Prostate gland (tissue), 1 donor: Measurements from ENCODE around the gene STAB2.

ENCODE experiments used
- POLR2A ChIP-seq: fragments of 450-650 bp; IDR thresholded peaks from one replicate; pipeline ENCODE4 v1.6.1; 2016; ENCODE audit warnings: antibody characterized with exemption, mild to moderate bottlenecking
- POLR2AphosphoS5 ChIP-seq: sonication (generic); formaldehyde crosslinking; IDR thresholded peaks from one replicate; pipeline ENCODE4 v1.6.1; 2017; ENCODE audit warnings: antibody characterized with exemption

DNA sequence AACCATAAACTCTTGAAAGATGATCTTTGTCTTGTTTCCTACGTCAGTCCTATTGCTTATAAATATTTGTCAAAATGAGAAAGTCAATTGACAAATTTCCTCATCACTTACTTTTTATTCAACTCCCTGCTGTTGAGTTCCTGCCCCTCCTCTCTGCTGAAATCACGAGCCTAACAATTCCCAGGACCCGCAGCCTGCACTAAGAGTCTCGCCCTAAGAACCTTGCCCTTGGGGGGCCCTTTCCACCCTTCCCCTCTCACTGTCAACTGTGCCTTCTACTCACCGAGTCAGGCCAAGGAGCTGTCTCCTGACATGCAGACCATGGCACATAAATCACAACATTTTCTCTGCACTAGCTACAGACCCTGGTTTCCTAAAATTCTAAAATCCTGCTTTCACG, 99.0 kb downstream of the STAB2 start:
- no peak for TF ChIP-seq POLR2A
- no peak for TF ChIP-seq POLR2AphosphoS5
